Measurements from ENCODE around the gene SPTSSA.
"Not testable (repeated sequence)": the region's sequence is repeated elsewhere in the genome, so short reads cannot be mapped to it uniquely, and the experiment has no call there.

The SPTSSA gene, protein sequence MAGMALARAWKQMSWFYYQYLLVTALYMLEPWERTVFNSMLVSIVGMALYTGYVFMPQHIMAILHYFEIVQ

GRCh38 chr14:34462132-34462893 is at the start of gene SPTSSA:
TSS of gene SPTSSA (minus strand) at chr14:34462240. CDS start at chr14:34462207, 33 bp downstream.
- TF ChIP-seq CTCF (IDR thresholded peaks at IDR 0.05; ENCODE audit: insufficient read depth, low read depth, low read length, missing control alignments), result no peak
- H3K4me3 ChIP-seq (ENCODE audit: low read length), result peak within 1 kb of the TSS; percentile 75

GRCh38 chr14:34507884-34508283 is 45.8 kb upstream of the SPTSSA start:
- H3K4me3 ChIP-seq (ENCODE audit: low read length), result no peak overlapping the region
- no peak for DNase-seq (ENCODE audit: low read depth)
- no peak for TF ChIP-seq CTCF (IDR thresholded peaks at IDR 0.05; ENCODE audit: insufficient read depth, low read depth, low read length, missing control alignments)

More at GRCh38 chr14:34462132-34462893, at the start of gene SPTSSA:
- DNase-seq (ENCODE audit: low read depth), result peak; percentile 93

DNA sequence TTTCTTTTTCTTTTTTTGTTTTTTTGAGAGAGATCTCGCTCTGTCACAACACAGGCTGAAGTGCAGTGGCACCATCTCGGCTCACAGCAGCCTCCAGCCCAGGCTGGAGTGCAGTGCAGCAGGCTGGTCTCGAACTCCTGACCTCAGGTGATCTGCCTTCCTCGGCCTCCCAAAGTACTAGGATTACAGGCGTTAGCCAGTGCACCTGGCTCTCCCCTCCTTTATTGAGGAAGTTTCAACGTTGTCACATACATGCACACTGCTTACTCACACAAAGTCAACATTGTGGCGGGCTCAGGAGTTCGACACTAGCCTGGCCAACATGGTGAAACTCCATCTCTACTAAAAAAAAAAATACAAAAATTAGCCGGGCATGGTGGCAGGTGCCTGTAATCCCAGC is 45.4 kb upstream of the SPTSSA start:
- no peak for TF ChIP-seq CTCF (IDR thresholded peaks at IDR 0.05; ENCODE audit: insufficient read depth, low read depth, low read length, missing control alignments)
- no peak overlapping the region for H3K4me3 ChIP-seq (ENCODE audit: low read length)
- DNase-seq (ENCODE audit: low read depth), result no peak

DNA sequence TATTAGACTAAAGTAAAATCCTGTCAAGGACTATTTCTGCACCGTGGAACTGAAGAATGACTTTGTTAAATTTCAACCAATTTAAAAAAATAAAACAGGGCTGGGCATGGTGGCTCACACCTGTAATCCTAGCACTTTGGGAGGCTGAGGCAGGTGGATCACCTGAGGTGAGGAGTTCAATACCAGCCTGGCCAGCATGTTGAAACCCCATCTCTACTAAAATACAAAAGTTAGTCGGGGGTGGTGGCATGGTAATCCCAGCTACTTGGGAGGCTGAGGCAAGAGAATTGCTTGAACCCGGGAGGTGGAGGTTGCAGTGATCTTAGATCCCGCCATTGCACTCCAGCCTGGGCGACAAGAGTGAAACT is 43.1 kb upstream of the SPTSSA start:
- not testable (repeated sequence) for H3K4me3 ChIP-seq (ENCODE audit: low read length); DNase-seq (ENCODE audit: low read depth)

DNA sequence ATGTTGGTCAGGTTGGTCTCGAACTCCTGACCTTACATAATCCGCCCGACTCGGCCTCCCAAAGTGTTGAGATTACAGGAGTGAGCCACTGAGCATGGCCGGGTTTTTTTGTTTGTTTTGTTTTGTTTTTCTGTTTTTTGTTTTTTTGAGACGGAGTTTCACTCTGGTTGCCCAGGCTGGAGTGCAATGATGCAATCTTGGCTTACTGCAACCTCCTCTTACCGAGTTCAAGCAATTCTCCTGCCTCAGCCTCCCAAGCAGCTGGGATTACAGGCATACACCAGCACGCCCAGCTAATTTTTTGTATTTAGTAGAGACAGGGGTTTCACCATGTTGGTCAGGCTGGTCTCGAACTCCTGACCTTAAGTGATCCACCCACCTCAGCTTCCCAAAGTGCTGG is 42.0 kb upstream of the SPTSSA start:
- not testable (repeated sequence) for H3K4me3 ChIP-seq (ENCODE audit: low read length); DNase-seq (ENCODE audit: low read depth)

GRCh38 chr14:34502545-34503225 is 40.6 kb upstream of the SPTSSA start:
- no peak for TF ChIP-seq CTCF (IDR thresholded peaks at IDR 0.05; ENCODE audit: insufficient read depth, low read depth, low read length, missing control alignments)
- DNase-seq (ENCODE audit: low read depth), result no peak
- H3K4me3 ChIP-seq (ENCODE audit: low read length), result no peak overlapping the region

DNA sequence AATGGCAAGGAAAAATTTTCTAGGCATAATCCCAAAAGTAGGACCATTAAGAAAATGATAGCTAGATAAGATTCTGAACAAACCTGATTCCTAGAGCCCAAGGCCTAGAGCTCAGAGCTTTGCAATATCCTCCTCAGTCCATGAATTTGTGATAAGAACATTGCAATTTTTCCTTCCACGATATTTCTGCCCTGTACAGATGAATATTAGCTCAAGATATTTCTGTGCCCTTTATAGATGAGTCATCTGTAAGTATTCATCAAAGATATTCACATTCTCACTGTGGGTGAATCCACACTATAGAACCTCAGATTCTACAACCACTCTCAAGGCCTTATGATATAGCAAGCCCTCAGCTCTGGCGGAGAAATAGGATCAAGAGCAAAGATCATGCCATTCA is 40.0 kb upstream of the SPTSSA start:
- no peak overlapping the region for H3K4me3 ChIP-seq (ENCODE audit: low read length)
- no peak for TF ChIP-seq CTCF (IDR thresholded peaks at IDR 0.05; ENCODE audit: insufficient read depth, low read depth, low read length, missing control alignments)
- DNase-seq (ENCODE audit: low read depth), result no peak
